Measurements from ENCODE around the gene EZR. TPM values are rescaled to one million over a fixed set of nuclear protein-coding genes. Genes with fewer than 3 reads are reported as not detected.

Gene EZR
- total RNA-seq, 6 donors from 2014 or later, result 188 to 810 (median 346) TPM

GRCh38 chr6:158815907-158816306 lies 3.3 kb downstream of the EZR start:
- peak overlapping the region in 3 of 4 donors; percentile 83 to 95 (median 90) for H3K4me3 ChIP-seq
- H3K27me3 ChIP-seq, result no peaks in the 10 kb centered on the region
- TF ChIP-seq, protein P1, sequence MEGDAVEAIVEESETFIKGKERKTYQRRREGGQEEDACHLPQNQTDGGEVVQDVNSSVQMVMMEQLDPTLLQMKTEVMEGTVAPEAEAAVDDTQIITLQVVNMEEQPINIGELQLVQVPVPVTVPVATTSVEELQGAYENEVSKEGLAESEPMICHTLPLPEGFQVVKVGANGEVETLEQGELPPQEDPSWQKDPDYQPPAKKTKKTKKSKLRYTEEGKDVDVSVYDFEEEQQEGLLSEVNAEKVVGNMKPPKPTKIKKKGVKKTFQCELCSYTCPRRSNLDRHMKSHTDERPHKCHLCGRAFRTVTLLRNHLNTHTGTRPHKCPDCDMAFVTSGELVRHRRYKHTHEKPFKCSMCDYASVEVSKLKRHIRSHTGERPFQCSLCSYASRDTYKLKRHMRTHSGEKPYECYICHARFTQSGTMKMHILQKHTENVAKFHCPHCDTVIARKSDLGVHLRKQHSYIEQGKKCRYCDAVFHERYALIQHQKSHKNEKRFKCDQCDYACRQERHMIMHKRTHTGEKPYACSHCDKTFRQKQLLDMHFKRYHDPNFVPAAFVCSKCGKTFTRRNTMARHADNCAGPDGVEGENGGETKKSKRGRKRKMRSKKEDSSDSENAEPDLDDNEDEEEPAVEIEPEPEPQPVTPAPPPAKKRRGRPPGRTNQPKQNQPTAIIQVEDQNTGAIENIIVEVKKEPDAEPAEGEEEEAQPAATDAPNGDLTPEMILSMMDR (IDR thresholded peaks at IDR 0.05), result no peak
- no peak for TF ChIP-seq POLR2A (IDR thresholded peaks at IDR 0.05)
- no peak for TF ChIP-seq EP300 (IDR thresholded peaks at IDR 0.05)
- TF ChIP-seq POLR2AphosphoS5 (IDR thresholded peaks at IDR 0.05), result no peak
- DNase-seq (no peak), ATAC-seq (ENCODE audit: low FRiP score in 2 of 2) (no peak)
- no peaks in the 10 kb centered on the region for H3K9me3 ChIP-seq
- H3K36me3 ChIP-seq, result peaks cover 0 to 23% (median 2%) of the 10 kb centered on the region in 4 donors
- WGBS, 2 donors, result 54 to 57% methylated on average over 2 of the region's 2 CpGs
- peaks cover 44 to 79% (median 60%) of the 10 kb centered on the region in 4 donors for H3K4me1 ChIP-seq
- H3K27ac ChIP-seq, result peak overlapping the region; percentile 95 to 100 (median 98)

GRCh38 chr6:158815379-158815724 lies 3.8 kb downstream of the EZR start:
- DNase-seq (peak in 1 of 2 donors; percentile 19), ATAC-seq (ENCODE audit: low FRiP score in 2 of 2) (no peak)
- Histone ChIP-seq H3K4me1 (peaks cover 44 to 82% (median 60%) of the 10 kb centered on the region in 4 donors), H3K27ac (peak overlapping the region; percentile 32 to 100 (median 96)), H3K4me3 (peak overlapping the region in 3 of 4 donors; percentile 83 to 95 (median 90)), H3K27me3 (no peaks in the 10 kb centered on the region), H3K9me3 (no peaks in the 10 kb centered on the region), H3K36me3 (peaks cover 0 to 23% (median 5%) of the 10 kb centered on the region in 4 donors)
- TF ChIP-seq POLR2AphosphoS5 (IDR thresholded peaks at IDR 0.05), result no peak
- TF ChIP-seq, protein P1 (IDR thresholded peaks at IDR 0.05), result no peak
- no peak for TF ChIP-seq EP300 (IDR thresholded peaks at IDR 0.05)
- no peak for TF ChIP-seq POLR2A (IDR thresholded peaks at IDR 0.05)
- 46 to 49% methylated on average over 2 of the region's 2 CpGs for WGBS, 2 donors

GRCh38 chr6:158813032-158813431 lies 6.1 kb downstream of the EZR start:
- Histone ChIP-seq H3K9me3 (no peaks in the 10 kb centered on the region), H3K27ac (peak overlapping the region; percentile 45 to 100 (median 72)), H3K27me3 (no peaks in the 10 kb centered on the region), H3K4me1 (peaks cover 51 to 88% (median 71%) of the 10 kb centered on the region in 4 donors), H3K36me3 (peaks cover 6 to 23% (median 9%) of the 10 kb centered on the region in 4 donors), H3K4me3 (peak overlapping the region in 2 of 4 donors; percentile 90 to 95)
- TF ChIP-seq, protein P1 (IDR thresholded peaks at IDR 0.05), result no peak
- TF ChIP-seq POLR2AphosphoS5 (IDR thresholded peaks at IDR 0.05), result peak in 1 of 2 donors; percentile 28
- DNase-seq (peak in 1 of 2 donors; percentile 16), ATAC-seq (ENCODE audit: low FRiP score in 2 of 2) (no peak)
- WGBS, 2 donors, result 73 to 79% methylated on average over 3 of the region's 3 CpGs

- ATAC-seq (ENCODE audit: low FRiP score in 2 of 2), result no peak
- 44 to 50% methylated on average over 5 of the region's 5 CpGs for WGBS, 2 donors
- Histone ChIP-seq H3K36me3 (peaks cover 6 to 26% (median 10%) of the 10 kb centered on the region in 4 donors), H3K4me1 (peaks cover 48 to 89% (median 70%) of the 10 kb centered on the region in 4 donors), H3K4me3 (peak overlapping the region in 2 of 4 donors; percentile 90 to 95), H3K9me3 (no peaks in the 10 kb centered on the region), H3K27ac (peak overlapping the region in 3 of 4 donors; percentile 13 to 100 (median 95)), H3K27me3 (no peaks in the 10 kb centered on the region)
- DNase-seq, result peak in 1 of 2 donors; percentile 36
- no peak for TF ChIP-seq POLR2A (IDR thresholded peaks at IDR 0.05)
- no peak for TF ChIP-seq POLR2AphosphoS5 (IDR thresholded peaks at IDR 0.05)
- no peak for TF ChIP-seq EP300 (IDR thresholded peaks at IDR 0.05)
- TF ChIP-seq, protein P1 (IDR thresholded peaks at IDR 0.05), result no peak
Observed at GRCh38 chr6:158812611-158813010, 6.6 kb downstream of the EZR start.
